HepG2 (cell line): ENCODE measurements around the gene TMEM187. TPM values are rescaled to one million over a fixed set of nuclear protein-coding genes. Genes with fewer than 3 reads are reported as not detected.

Experiments used
- ATF6 ChIP-seq: sonication (generic); formaldehyde crosslinking; conservative IDR thresholded peaks from 2 replicates; pipeline ENCODE4 v1.4.0; 2020; ENCODE audit warnings: missing genetic modification reagents
- CTCF ChIP-seq: sonication (generic); formaldehyde crosslinking; IDR thresholded peaks from 2 replicates; pipeline ENCODE4 v1.5.0; 2020; ENCODE audit warnings: mild to moderate bottlenecking, missing genetic modification reagents, moderate library complexity
- HNF1A ChIP-seq, 2 experiments: sonication (generic) in 1 of 2; formaldehyde crosslinking in 1 of 2; IDR thresholded peaks; 2 replicates each; pipeline versions ENCODE4 v1.4.0 to v1.6.1; 2016 to 2020; ENCODE audit warnings: borderline replicate concordance in 1 of 2, low read depth in 1 of 2, mild to moderate bottlenecking in 1 of 2, missing genetic modification reagents in 1 of 2
- MYNN ChIP-seq: sonication (generic); formaldehyde crosslinking; IDR thresholded peaks from 2 replicates; pipeline ENCODE4 v1.4.0; 2020; ENCODE audit warnings: mild to moderate bottlenecking, low read depth, missing genetic modification reagents
- NR2F1 ChIP-seq, 2 experiments: fragments of 450-650 bp in 1 of 2; formaldehyde crosslinking in 1 of 2; IDR thresholded peaks; 2 replicates each; pipeline versions ENCODE4 v1.5.0 to v1.6.1; 2016 to 2020; ENCODE audit warnings: mild to moderate bottlenecking in 1 of 2, missing compliant biosample characterization in 1 of 2, missing genetic modification reagents in 1 of 2, moderate library complexity in 1 of 2
- PHB2 ChIP-seq: fragments of 450-650 bp; IDR thresholded peaks from 2 replicates; pipeline ENCODE4 v1.6.1; 2018; ENCODE audit not compliant: partially characterized antibody
- POLR2A ChIP-seq, 2 experiments: IDR thresholded peaks; 2 replicates each; pipeline ENCODE4 v1.6.1; 2011; ENCODE audit warnings: low read depth in 2 of 2, low read length in 2 of 2, mild to moderate bottlenecking in 1 of 2, moderate library complexity in 1 of 2; ENCODE audit not compliant: insufficient read depth in 1 of 2
- RBAK ChIP-seq: sonication (generic); formaldehyde crosslinking; IDR thresholded peaks from 2 replicates; pipeline ENCODE4 v1.5.1; 2020; ENCODE audit warnings: mild to moderate bottlenecking, missing genetic modification reagents
- TCF7 ChIP-seq: sonication (generic); IDR thresholded peaks from 2 replicates; pipeline ENCODE4 v1.6.1; 2016; ENCODE audit warnings: antibody characterized with exemption, low read depth
- ZBTB39 ChIP-seq: sonication (generic); formaldehyde crosslinking; IDR thresholded peaks from 2 replicates; pipeline ENCODE4 v1.5.0; 2020; ENCODE audit warnings: missing genetic modification reagents
- ZNF205 ChIP-seq: IDR thresholded peaks from 2 replicates; pipeline ENCODE4 v1.6.1; 2018; ENCODE audit warnings: missing biosample characterization, missing genetic modification reagents
- ZNF501 ChIP-seq: sonication (generic); formaldehyde crosslinking; IDR thresholded peaks from 2 replicates; pipeline ENCODE4 v1.5.1; 2020; ENCODE audit warnings: mild to moderate bottlenecking, moderate library complexity, missing genetic modification reagents
- ZNF552 ChIP-seq: sonication (generic); formaldehyde crosslinking; IDR thresholded peaks from 2 replicates; pipeline ENCODE4 v1.9.0; 2022; ENCODE audit warnings: missing genetic modification reagents, mild to moderate bottlenecking, borderline replicate concordance
- ZNF598 ChIP-seq: sonication (generic); formaldehyde crosslinking; IDR thresholded peaks from 2 replicates; pipeline ENCODE4 v1.5.1; 2020; ENCODE audit warnings: mild to moderate bottlenecking, missing genetic modification reagents, borderline replicate concordance
- polyA plus RNA-seq, 8 experiments: library from polyadenylated mRNA; depleted of rRNA in 3 of 8; stranded (reverse) in 7 of 8; unstranded in 1 of 8; fragments of >200 nt; fragmentation: Illumina TruSeq in 4 of 8; extraction: Trizol in 4 of 8; gene quantifications; 2 replicates each; pipeline versions ENCODE4 v1.2.1 to v1.2.3, GENCODE V29; 2011 to 2016; ENCODE audit warnings: low read depth in 4 of 8, missing spikeins in 1 of 8, mixed read lengths in 1 of 8; ENCODE audit not compliant: insufficient read depth in 1 of 8
- total RNA-seq, 5 experiments: library from RNA; depleted of rRNA; stranded (reverse); fragments of >200 nt; fragmentation: Illumina TruSeq; extraction: Trizol; gene quantifications; 2 replicates each; pipeline ENCODE4 v1.2.3, GENCODE V29; 2016; ENCODE audit warnings: low read depth in 1 of 5
- TF ChIP-seq, protein P1 (sequence below): sonication (generic); formaldehyde crosslinking; IDR thresholded peaks from 2 replicates; pipeline ENCODE4 v1.5.0; 2020; ENCODE audit warnings: missing genetic modification reagents, mild to moderate bottlenecking, borderline replicate concordance
- TF ChIP-seq, protein P2 (sequence below): sonication (generic); formaldehyde crosslinking; IDR thresholded peaks from 2 replicates; pipeline ENCODE4 v1.5.1; 2020; ENCODE audit warnings: mild to moderate bottlenecking, missing genetic modification reagents, moderate library complexity
- TF ChIP-seq, protein P3 (sequence below): sonication (generic); formaldehyde crosslinking; IDR thresholded peaks from 2 replicates; pipeline ENCODE4 v1.8.1; 2023; ENCODE audit warnings: missing genetic modification reagents, mild to moderate bottlenecking, borderline replicate concordance

TMEM187 gene
- total and polyA plus RNA-seq, 2 of the 13 experiments (the other 11 are each of a cell fraction or from before 2014, with no cell fraction given): 2.2 to 6.2 TPM

- TF ChIP-seq CTCF (CRISPR knock-in tag) (peak; percentile 86), MYNN (no peak), POLR2A (IDR thresholded peaks at IDR 0.05; ENCODE audit: insufficient read depth in 1 of 2, low read depth in 2 of 2, low read length in 2 of 2) (no peak), ZNF598 (CRISPR knock-in tag) (no peak), ZNF205 (no peak), ZNF552 (CRISPR knock-in tag) (no peak), TCF7 (no peak), ZBTB39 (no peak), ZNF501 (no peak), HNF1A (IDR thresholded peaks at IDR 0.05; ENCODE audit: low read depth) (no peak), HNF1A (CRISPR knock-in tag; IDR thresholded peaks at IDR 0.05; ENCODE audit: borderline replicate concordance) (no peak), PHB2 (no peak), RBAK (CRISPR knock-in tag) (no peak), NR2F1 (CRISPR knock-in tag; IDR thresholded peaks at IDR 0.05) (no peak), ATF6 (CRISPR knock-in tag) (no peak)
- TF ChIP-seq, protein P1, sequence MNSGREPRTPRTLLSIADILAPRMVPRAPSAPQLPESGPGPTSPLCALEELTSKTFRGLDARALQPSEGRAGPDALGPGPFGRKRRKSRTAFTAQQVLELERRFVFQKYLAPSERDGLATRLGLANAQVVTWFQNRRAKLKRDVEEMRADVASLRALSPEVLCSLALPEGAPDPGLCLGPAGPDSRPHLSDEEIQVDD: no peak
- TF ChIP-seq, protein P2, sequence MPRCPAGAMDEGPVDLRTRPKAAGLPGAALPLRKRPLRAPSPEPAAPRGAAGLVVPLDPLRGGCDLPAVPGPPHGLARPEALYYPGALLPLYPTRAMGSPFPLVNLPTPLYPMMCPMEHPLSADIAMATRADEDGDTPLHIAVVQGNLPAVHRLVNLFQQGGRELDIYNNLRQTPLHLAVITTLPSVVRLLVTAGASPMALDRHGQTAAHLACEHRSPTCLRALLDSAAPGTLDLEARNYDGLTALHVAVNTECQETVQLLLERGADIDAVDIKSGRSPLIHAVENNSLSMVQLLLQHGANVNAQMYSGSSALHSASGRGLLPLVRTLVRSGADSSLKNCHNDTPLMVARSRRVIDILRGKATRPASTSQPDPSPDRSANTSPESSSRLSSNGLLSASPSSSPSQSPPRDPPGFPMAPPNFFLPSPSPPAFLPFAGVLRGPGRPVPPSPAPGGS (CRISPR knock-in tag): no peak
- TF ChIP-seq, protein P3, sequence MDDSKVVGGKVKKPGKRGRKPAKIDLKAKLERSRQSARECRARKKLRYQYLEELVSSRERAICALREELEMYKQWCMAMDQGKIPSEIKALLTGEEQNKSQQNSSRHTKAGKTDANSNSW (CRISPR knock-in tag): no peak
These were observed 19.2 kb upstream of the TMEM187 start (continued) for GRCh38 chrX:153953342-153953830.
